NAMALWA (cell line): ENCODE data around the gene GNPTAB.

ENCODE experiments used
- DNase-seq: peaks from one replicate; pipeline ENCODE4 v3.0.0-alpha.2; 2015; ENCODE audit warnings: low spot score

The GNPTAB gene

DNA sequence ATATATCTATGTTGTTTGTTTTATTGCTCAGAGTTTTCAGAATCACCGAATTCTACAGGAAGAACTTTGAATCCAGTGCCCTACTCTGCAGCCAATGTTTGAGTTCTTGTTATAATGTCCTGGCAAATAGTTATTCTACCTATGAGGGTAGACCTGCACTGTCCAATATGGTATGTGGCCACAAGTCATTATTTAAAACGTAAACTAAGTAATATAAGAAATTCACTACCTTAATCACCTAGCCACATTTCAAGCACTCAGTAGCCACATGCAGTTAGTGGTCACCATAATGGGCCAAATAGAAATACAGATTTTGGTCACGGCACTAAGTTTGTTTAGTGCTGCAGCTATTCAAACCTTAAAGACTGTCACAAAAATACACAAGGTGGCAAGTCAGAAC, 26.4 kb downstream of the GNPTAB start:
- no peak for DNase-seq

DNA sequence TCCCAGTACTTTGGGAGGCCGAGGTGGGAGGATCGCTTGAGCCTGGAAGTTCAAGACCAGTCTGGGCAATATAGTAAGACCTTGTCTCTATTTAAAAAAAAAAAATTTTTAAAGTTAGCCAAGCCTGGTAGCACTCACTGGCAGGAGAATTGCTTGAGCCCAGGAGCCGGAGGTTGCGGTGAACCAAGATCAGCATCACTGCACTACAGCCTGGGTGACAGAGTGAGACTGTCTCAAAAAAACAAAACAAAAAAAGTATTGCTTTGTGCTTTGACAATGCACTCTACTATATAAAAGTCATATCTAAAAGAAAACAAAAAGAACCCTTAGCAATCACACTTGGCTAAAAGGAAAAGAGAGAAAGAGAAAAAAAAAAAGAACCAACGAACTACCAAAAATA, 26.8 kb downstream of the GNPTAB start:
- no peak for DNase-seq

DNA sequence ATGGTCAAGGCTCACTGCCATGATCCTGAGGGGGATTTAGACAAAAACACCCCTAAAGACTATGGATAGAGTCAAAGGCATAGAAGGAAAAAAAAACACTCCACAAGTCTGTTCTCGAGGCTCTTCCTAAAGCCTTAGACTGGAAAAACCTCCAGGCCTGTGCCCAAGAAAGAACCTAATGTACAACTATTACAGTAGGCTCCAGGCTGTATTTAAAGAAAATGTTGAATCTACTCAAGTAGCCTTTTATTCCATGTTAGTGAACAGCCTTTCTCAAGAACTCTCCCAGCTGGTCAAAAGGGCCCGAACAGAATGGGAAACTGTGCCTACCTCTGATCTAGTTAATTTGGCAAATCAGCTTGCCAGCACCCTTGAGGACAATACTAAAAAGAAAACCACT, 28.3 kb downstream of the GNPTAB start:
- no peak for DNase-seq

DNA sequence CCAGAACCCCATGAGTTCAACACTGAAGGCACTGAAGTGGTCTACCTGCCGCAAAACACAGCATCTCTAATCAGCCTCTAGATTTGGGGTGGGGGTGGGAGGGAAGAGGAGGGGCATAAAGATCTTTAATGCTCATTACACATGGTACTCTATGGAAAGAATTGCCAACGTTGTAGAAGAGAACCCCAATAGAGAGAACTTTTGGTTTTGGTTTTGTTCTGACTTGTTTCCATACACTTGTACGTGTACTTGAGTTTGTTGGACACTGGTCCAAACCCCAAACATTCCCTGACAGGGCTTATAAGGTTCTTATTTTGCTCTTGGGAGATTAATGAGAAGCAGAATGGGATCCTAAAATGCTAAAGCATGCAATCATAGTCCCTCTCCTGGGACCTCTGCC, 31.0 kb downstream of the GNPTAB start:
- no peak for DNase-seq

GRCh38 chr12:101795786-101796185, 35.0 kb downstream of the GNPTAB start:
- no peak for DNase-seq

DNA sequence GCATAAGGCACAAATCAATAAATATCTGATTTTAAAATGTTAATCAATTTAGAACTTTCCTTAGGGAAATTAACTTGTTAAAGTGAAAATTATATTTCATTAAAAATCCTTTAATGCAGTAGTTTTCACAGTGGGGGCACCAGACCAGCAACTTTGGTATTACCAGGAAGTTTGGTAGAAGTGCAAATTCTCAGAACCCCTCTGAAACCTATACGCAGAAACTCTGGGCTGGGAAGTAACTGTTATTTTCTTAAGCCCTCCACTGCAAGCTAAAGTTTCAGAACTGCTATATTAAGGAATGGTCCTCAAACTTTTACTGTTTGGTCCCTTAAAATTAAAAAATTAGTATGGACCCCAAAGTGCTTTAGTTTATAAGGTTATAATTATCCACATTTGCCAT, 35.7 kb downstream of the GNPTAB start:
- DNase-seq: no peak

DNA sequence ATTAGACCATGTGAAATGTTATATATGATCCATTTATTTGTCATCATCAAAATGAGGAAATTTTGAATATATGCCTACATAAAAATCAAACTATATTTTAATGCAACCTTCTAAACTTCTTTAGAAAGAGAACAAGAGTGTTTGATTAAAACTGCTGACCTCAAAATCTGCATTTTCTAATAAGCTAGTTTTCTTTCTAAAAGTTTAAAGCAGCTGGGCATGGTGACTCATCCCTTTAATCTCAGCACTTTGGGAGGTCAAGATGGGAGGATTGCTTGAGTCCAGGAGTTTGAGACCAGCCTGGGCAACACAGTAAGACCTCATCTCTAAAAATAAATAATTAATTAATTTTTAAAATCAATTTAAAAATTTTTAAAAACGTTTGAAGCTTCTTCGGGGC, 36.2 kb downstream of the GNPTAB start:
- no peak for DNase-seq

GRCh38 chr12:101793401-101793800, 37.4 kb downstream of the GNPTAB start:
- no peak for DNase-seq

- no peak for DNase-seq
These were observed 38.5 kb downstream of the GNPTAB start for GRCh38 chr12:101792046-101792931.

DNA sequence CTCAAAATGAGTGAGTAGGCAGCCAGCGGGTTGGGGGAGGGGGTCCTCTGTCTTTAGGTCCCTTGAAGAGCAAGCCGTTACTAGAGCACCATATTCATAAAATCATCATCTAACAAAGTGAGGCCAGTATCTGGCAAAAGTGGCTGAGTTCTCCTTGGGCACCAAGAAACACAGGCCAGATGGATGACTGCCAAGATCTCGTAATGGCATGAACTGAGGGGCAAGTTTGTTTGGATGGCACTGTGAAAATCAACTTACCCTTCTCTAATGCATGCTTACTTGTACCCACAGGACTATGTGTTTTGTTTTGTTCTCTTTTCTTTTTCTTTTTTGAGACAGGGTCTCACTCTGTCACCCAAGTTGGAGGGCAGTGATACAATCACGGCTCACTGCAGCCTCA, 41.6 kb downstream of the GNPTAB start:
- DNase-seq: no peak

DNA sequence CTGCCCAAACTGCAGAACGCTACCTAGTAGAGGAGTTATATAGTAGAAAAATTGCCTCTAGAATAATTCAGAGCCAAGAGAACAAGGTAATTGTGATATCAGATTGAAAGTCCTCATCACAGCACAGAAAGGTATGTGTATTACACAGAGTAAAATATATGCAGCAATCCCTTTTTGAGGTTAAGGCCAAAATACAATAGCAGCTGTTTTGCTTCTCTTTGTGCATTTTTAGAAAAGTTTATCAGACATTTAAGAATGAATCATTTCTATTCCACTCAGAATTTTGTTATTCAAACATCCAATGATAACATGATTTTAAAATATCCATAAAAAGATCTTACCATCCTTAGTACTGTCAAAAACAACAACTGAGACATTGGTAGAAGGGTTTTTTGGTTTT, 45.1 kb downstream of the GNPTAB start:
- no peak for DNase-seq

GRCh38 chr12:101784376-101784775, 46.4 kb downstream of the GNPTAB start:
- no peak for DNase-seq

GRCh38 chr12:101783838-101784237, 46.9 kb downstream of the GNPTAB start:
- no peak for DNase-seq

DNA sequence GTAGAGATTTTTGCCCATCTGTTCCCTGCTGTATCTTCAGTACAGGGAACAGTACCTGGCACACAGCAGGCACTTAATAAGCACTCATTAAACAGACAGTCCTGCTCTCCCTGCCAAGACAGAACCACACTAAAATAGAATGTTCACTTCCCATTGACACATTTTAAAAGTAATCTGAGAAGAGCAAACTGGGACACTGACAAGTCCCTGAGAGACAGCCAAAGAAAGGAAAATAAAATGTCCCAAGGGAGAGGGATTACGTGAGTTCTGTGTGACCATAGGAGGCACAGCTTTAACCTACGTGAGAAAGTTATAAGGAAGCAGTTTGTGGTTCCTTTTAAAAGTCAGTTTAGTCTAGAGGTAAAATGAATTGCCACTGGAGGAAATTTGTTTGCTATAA, 47.6 kb downstream of the GNPTAB start:
- no peak for DNase-seq

GRCh38 chr12:101782273-101782731, 48.5 kb downstream of the GNPTAB start:
- DNase-seq: no peak

- no peak for DNase-seq
These were observed 48.9 kb downstream of the GNPTAB start for GRCh38 chr12:101781834-101782233.

DNA sequence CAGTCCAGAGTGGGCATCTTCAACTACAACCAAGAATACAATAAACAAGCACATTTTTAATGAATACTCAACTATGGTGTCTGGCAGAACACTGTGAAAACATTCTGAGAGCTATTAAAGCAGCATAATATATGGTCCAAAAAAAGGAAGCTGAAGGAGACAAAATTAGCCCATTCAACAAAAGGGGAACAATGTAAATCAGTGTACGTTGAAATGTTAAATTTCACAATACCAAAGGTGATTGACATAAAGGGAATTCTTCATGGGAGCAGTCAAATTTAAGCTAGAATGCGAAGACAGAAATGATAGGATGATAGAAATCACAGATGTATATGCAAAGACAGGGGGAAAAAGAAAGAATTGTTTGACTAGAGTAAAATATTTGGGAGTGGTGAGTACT, 50.2 kb downstream of the GNPTAB start:
- no peak for DNase-seq

- no peak for DNase-seq
These were observed 51.1 kb downstream of the GNPTAB start for GRCh38 chr12:101779626-101780025.

- DNase-seq: no peak
These were observed 51.6 kb downstream of the GNPTAB start for GRCh38 chr12:101779200-101779599.

DNA sequence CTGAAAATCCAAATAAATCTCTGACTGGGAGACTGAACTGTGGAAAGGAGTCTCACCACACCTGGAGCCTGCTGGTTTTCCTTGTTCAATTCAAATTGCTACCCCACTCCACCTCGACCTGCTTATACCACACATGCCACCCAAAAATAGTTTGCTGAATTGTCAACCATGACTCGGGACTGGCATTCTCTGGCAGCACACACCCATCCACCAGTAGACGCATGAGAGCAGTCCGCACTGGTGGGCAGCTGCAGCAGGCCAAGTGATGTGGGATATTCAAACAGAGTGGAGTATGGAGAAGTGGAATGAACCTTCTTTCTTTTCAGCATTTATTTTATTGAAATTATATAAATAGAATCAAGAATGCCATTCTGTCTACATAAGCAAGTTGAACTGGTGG, 52.8 kb downstream of the GNPTAB start:
- DNase-seq: no peak

- no peak for DNase-seq
These were observed 53.3 kb downstream of the GNPTAB start for GRCh38 chr12:101777485-101777884.

DNA sequence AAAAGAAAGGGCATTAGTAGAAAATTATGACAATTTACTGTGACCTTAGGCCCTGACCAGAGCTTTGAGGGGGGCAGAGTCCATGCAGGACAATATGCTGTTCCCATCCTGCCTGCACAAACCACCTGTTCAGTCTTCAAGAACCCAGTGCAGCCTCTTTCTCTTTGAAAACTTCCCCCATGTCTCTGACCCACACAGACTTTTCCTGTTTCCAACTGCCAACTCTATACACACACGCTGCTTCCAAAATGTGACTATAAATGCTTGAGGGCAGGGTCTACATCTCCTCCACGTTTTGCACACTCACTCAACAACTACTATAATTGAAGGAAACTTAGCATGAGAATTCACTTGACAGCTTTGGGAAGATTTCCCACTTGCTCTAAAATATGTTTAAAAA, 54.9 kb downstream of the GNPTAB start:
- no peak for DNase-seq

GRCh38 chr12:101773650-101774162, 57.1 kb downstream of the GNPTAB start:
- peak; percentile 74 for DNase-seq
